ENCODE results near the gene NDRG2.

GRCh38 chr14:20999591-20999990 is 25.3 kb downstream of the NDRG2 start:
- TF ChIP-seq CTCF (IDR thresholded peaks at IDR 0.05 in 8 of 11, conservative IDR thresholded peaks at IDR 0.05 in 3 of 11) (no peak), POLR2AphosphoS5 (IDR thresholded peaks at IDR 0.05) (no peak)

Data from spleen (tissue), 7 donors.